HepG2 (cell line): Measurements from ENCODE around the gene TTLL11. TPM values are rescaled to one million over a fixed set of nuclear protein-coding genes. Genes with fewer than 3 reads are reported as not detected.
A peak's percentile ranks its signal among the peaks of the same experiment; 100 is the strongest.

Source experiments
- CTCF ChIP-seq: sonication (generic); formaldehyde crosslinking; IDR thresholded peaks from 2 replicates; pipeline ENCODE4 v1.5.0; 2020; ENCODE audit warnings: mild to moderate bottlenecking, missing genetic modification reagents, moderate library complexity
- FOXA3 ChIP-seq: IDR thresholded peaks from 2 replicates; pipeline ENCODE4 v1.6.1; 2016; ENCODE audit warnings: missing genetic modification reagents, missing compliant biosample characterization
- GLI4 ChIP-seq: sonication (generic); formaldehyde crosslinking; IDR thresholded peaks from 2 replicates; pipeline ENCODE4 v1.5.1; 2020; ENCODE audit warnings: missing genetic modification reagents, mild to moderate bottlenecking, moderate library complexity, borderline replicate concordance
- HNF1B ChIP-seq: sonication (generic); formaldehyde crosslinking; IDR thresholded peaks from 2 replicates; pipeline ENCODE4 v1.5.1; 2020; ENCODE audit warnings: mild to moderate bottlenecking, moderate library complexity, missing genetic modification reagents
- HOXA5 ChIP-seq: sonication (generic); formaldehyde crosslinking; IDR thresholded peaks from 2 replicates; pipeline ENCODE4 v1.4.0; 2020; ENCODE audit warnings: missing genetic modification reagents
- MEIS1 ChIP-seq: sonication (generic); formaldehyde crosslinking; IDR thresholded peaks from 2 replicates; pipeline ENCODE4 v1.9.0; 2021; ENCODE audit warnings: mild to moderate bottlenecking, missing genetic modification reagents, moderate library complexity, borderline replicate concordance
- MXI1 ChIP-seq: IDR thresholded peaks from 3 replicates; pipeline ENCODE4 v1.6.1; 2012; ENCODE audit warnings: low read depth, low read length, inconsistent platforms, borderline replicate concordance
- NFIB ChIP-seq: sonication (generic); formaldehyde crosslinking; IDR thresholded peaks from 2 replicates; pipeline ENCODE4 v1.9.0; 2021; ENCODE audit warnings: missing genetic modification reagents, mild to moderate bottlenecking, borderline replicate concordance
- NFRKB ChIP-seq: fragments of 450-650 bp; IDR thresholded peaks from 2 replicates; pipeline ENCODE4 v1.6.1; 2017
- NR2C2 ChIP-seq: sonication (generic); formaldehyde crosslinking; IDR thresholded peaks from 2 replicates; pipeline ENCODE4 v1.4.0; 2020; ENCODE audit warnings: missing genetic modification reagents, mild to moderate bottlenecking, moderate library complexity, borderline replicate concordance
- SOX13 ChIP-seq, 3 experiments: fragments of 450-650 bp in 1 of 3; sonication (generic) in 1 of 3; formaldehyde crosslinking in 1 of 3; IDR thresholded peaks in 2 of 3; conservative IDR thresholded peaks in 1 of 3; 2 replicates each; pipeline versions ENCODE4 v1.5.0 to v1.6.1; 2016 to 2020; ENCODE audit warnings: antibody characterized with exemption in 1 of 3, mild to moderate bottlenecking in 1 of 3, missing compliant biosample characterization in 1 of 3, missing genetic modification reagents in 1 of 3, moderate library complexity in 1 of 3
- SRSF9 ChIP-seq: fragments of 200-400 bp; formaldehyde crosslinking; IDR thresholded peaks from 2 replicates; pipeline ENCODE4 v1.6.1; 2018; ENCODE audit warnings: borderline replicate concordance, mild to moderate bottlenecking, low read depth, low read length; ENCODE audit not compliant: insufficient read depth, poor library complexity, severe bottlenecking
- STAG1 ChIP-seq: sonication (generic); formaldehyde crosslinking; IDR thresholded peaks from 2 replicates; pipeline ENCODE4 v1.4.0; 2020; ENCODE audit warnings: missing genetic modification reagents
- ZFP82 ChIP-seq: sonication (generic); formaldehyde crosslinking; IDR thresholded peaks from 2 replicates; pipeline ENCODE4 v1.5.1; 2020; ENCODE audit warnings: mild to moderate bottlenecking, missing genetic modification reagents, borderline replicate concordance
- ZFY ChIP-seq: sonication (generic); formaldehyde crosslinking; IDR thresholded peaks from 2 replicates; pipeline ENCODE4 v1.4.0; 2020; ENCODE audit warnings: missing genetic modification reagents
- ZKSCAN1 ChIP-seq: fragments of 150-350 bp; IDR thresholded peaks from 2 replicates; pipeline ENCODE4 v1.6.1; 2014; ENCODE audit warnings: low read length
- ZMYM4 ChIP-seq: sonication (generic); formaldehyde crosslinking; IDR thresholded peaks from 2 replicates; pipeline ENCODE4 v1.8.1; 2023; ENCODE audit warnings: mild to moderate bottlenecking, missing genetic modification reagents
- ZNF10 ChIP-seq: sonication (generic); formaldehyde crosslinking; IDR thresholded peaks from 2 replicates; pipeline ENCODE4 v1.4.0; 2020; ENCODE audit warnings: mild to moderate bottlenecking, low read depth, missing genetic modification reagents, borderline replicate concordance
- ZNF12 ChIP-seq: sonication (generic); formaldehyde crosslinking; IDR thresholded peaks from 2 replicates; pipeline ENCODE4 v1.5.0; 2020; ENCODE audit warnings: missing genetic modification reagents
- ZNF160 ChIP-seq: sonication (generic); formaldehyde crosslinking; IDR thresholded peaks from 2 replicates; pipeline ENCODE4 v1.8.0; 2022; ENCODE audit warnings: mild to moderate bottlenecking, inconsistent platforms, missing genetic modification reagents
- ZNF30 ChIP-seq: sonication (generic); formaldehyde crosslinking; IDR thresholded peaks from 2 replicates; pipeline ENCODE4 v1.5.0; 2020; ENCODE audit warnings: mild to moderate bottlenecking, missing genetic modification reagents
- ZNF547 ChIP-seq: sonication (generic); formaldehyde crosslinking; IDR thresholded peaks from 2 replicates; pipeline ENCODE4 v1.5.1; 2020; ENCODE audit warnings: mild to moderate bottlenecking, missing genetic modification reagents
- ZNF576 ChIP-seq: sonication (generic); formaldehyde crosslinking; IDR thresholded peaks from 2 replicates; pipeline ENCODE4 v1.4.0; 2020; ENCODE audit warnings: mild to moderate bottlenecking, missing genetic modification reagents
- ZNF678 ChIP-seq: sonication (generic); formaldehyde crosslinking; IDR thresholded peaks from 2 replicates; pipeline ENCODE4 v1.4.0; 2020; ENCODE audit warnings: mild to moderate bottlenecking, missing genetic modification reagents
- ZNF883 ChIP-seq: sonication (generic); formaldehyde crosslinking; IDR thresholded peaks from 2 replicates; pipeline ENCODE4 v1.5.1; 2020; ENCODE audit warnings: mild to moderate bottlenecking, missing genetic modification reagents; ENCODE audit errors: not compliant biosample characterization
- polyA plus RNA-seq, 8 experiments: library from polyadenylated mRNA; depleted of rRNA in 3 of 8; stranded (reverse) in 7 of 8; unstranded in 1 of 8; fragments of >200 nt; fragmentation: Illumina TruSeq in 4 of 8; extraction: Trizol in 4 of 8; gene quantifications; 2 replicates each; pipeline versions ENCODE4 v1.2.1 to v1.2.3, GENCODE V29; 2011 to 2016; ENCODE audit warnings: low read depth in 4 of 8, missing spikeins in 1 of 8, mixed read lengths in 1 of 8; ENCODE audit not compliant: insufficient read depth in 1 of 8
- total RNA-seq, 5 experiments: library from RNA; depleted of rRNA; stranded (reverse); fragments of >200 nt; fragmentation: Illumina TruSeq; extraction: Trizol; gene quantifications; 2 replicates each; pipeline ENCODE4 v1.2.3, GENCODE V29; 2016; ENCODE audit warnings: low read depth in 1 of 5

The TTLL11 gene
- total and polyA plus RNA-seq, 2 of the 13 experiments (the other 11 are each of a cell fraction or from before 2014, with no cell fraction given) = 4.5 to 5.2 TPM

- peak; percentile 79; the same call in 1 of the 2 replicates for TF ChIP-seq ZNF547 (CRISPR knock-in tag)
- no peak for TF ChIP-seq SOX13 (IDR thresholded peaks at IDR 0.05)
- no peak for TF ChIP-seq SOX13 (CRISPR knock-in tag; conservative IDR thresholded peaks at IDR 0.05 in 1 of 2, IDR thresholded peaks at IDR 0.05 in 1 of 2)
- no peak; the same call in 1 of the 2 replicates for TF ChIP-seq STAG1 (CRISPR knock-in tag)
- TF ChIP-seq ZNF576 (CRISPR knock-in tag) = no peak
- no peak for TF ChIP-seq ZNF30 (CRISPR knock-in tag)
- TF ChIP-seq SRSF9 = no peak
- peak; percentile 19; the same call in 1 of the 2 replicates for TF ChIP-seq HNF1B (CRISPR knock-in tag)
- TF ChIP-seq ZKSCAN1 = no peak
- no peak for TF ChIP-seq ZNF10 (CRISPR knock-in tag)
- TF ChIP-seq ZFY (CRISPR knock-in tag) = no peak
- TF ChIP-seq HOXA5 (CRISPR knock-in tag) = no peak
- TF ChIP-seq NR2C2 (CRISPR knock-in tag) = no peak
- TF ChIP-seq MEIS1 = no peak
- 0 out of 2 replicates have a peak, but pooled peaks have one; percentile 16 for TF ChIP-seq ZMYM4
- TF ChIP-seq ZNF160 (CRISPR knock-in tag) = no peak
- no peak for TF ChIP-seq NFRKB
- no peak for TF ChIP-seq GLI4 (CRISPR knock-in tag)
- no peak for TF ChIP-seq ZFP82 (CRISPR knock-in tag)
- peak; percentile 51 for TF ChIP-seq ZNF883
- no peak for TF ChIP-seq ZNF678
- no peak; the same call in 1 of the 2 replicates for TF ChIP-seq CTCF (CRISPR knock-in tag)
- TF ChIP-seq FOXA3 (CRISPR knock-in tag) = peak; percentile 30; the same call in 1 of the 2 replicates
- TF ChIP-seq ZNF12 (CRISPR knock-in tag) = peak; percentile 93
- TF ChIP-seq NFIB (CRISPR knock-in tag) = no peak
- 0 out of 3 replicates have a peak, but pooled peaks have one; percentile 30 for TF ChIP-seq MXI1
Measured at GRCh38 chr9:122125509-122126330, 32.6 kb upstream of the TTLL11 start (continued).
